ENCODE measurements around the gene PACSIN1.
A peak's percentile ranks its signal among the peaks of the same experiment; 100 is the strongest.

Gene PACSIN1

DNA sequence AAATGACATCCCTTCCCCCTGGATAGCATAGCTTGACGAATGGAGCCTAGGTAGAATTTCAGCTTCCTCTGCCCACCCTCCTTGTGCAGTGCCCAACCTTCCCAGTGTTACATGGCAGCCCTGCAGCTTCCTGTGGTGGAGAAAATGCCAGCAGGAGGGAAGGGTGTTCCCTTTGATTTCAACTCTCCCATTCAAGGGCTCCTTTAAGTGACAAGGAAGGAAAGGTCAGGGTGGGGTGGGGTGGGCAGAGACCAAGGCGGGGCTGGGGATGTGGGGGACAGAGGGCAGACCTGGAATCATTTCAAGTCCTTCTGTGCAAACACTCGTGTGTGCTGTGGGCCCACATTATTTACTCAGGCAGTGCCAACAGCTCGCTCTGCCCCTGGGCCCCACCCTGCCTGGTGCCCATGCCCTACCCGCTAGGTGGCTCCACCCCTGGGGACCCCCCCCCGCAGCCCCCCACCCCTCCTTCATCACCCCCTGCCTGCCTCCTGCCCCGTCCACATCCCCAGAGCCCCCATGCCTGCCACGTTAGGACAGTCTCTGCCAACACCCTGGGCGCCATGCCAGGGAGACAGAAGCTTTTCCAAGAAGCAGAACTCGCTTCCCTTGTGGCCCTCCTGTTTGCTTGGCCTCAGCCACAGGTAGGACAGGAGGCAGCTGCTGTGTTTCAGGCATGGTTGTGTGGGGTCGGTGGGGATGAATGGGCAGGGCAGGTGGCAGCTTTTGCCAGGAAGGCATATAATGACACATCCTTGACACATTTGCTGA is 80.9 kb downstream of the PACSIN1 start:
- no peak for DNase-seq
- H3K9me3 Mint-ChIP-seq, result no peaks in the 10 kb centered on the region
- H3K36me3 Mint-ChIP-seq (ENCODE audit: insufficient read depth), result no peaks in the 10 kb centered on the region
- no peak overlapping the region for H3K4me3 Mint-ChIP-seq
- H3K27ac Mint-ChIP-seq, result no peak overlapping the region
- peaks cover 0 to 16% of the 10 kb centered on the region in 2 donors for H3K27me3 Mint-ChIP-seq
- H3K4me1 Mint-ChIP-seq (ENCODE audit: low read depth in 2 of 2), result peaks cover 5 to 7% of the 10 kb centered on the region in 2 donors
- ATAC-seq (replicated peaks), result no peak

DNA sequence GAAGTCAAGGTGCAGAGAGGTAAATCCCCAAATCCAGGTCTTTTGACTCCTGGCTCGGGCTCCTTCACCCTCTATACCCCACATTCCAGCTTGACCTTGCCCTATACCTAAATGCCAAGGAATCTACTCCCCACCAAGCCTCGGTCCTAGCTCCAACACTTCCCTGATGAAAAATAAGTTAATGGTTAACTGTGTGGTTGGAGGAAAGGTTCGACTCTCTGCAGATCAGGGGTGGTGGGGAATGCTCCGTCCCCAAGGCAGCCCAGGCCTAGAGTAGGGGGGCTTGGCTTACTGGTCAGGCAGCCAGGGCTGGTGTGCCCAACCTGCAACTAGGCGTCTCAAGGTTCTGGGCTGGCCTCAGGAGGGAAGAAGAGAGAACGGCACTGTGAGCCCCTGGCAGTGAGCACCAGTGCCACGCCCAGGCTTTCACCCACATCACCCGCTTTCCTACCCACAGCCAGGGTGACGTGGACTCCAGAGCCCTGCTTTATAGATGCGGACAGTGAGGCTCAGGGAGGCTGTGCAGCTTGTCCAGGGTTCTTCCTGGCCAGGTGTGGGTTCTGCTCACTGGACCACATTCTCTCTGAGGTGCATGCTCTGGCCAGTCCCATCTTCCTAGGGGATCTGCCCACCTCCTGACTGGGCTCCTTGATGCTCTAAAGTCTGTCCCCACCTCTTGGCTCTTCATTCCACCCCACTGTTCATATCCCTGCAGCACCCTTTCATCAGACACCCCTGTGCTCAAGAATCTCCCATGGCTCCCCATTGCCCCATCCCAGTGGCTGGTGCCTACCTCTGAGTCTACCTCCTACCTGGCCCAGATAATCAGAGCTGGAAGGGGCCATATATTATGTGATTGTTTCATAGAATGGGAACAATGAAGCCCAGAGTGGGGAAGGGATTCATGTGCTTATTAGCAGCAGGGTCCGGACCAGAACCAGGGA is 82.1 kb downstream of the PACSIN1 start:
- H3K27ac Mint-ChIP-seq, result peak overlapping the region in 1 of 2 donors; percentile 38
- peaks cover 7% of the 10 kb centered on the region for H3K36me3 Mint-ChIP-seq (ENCODE audit: insufficient read depth)
- H3K4me3 Mint-ChIP-seq, result no peak overlapping the region
- DNase-seq (no peak), ATAC-seq (replicated peaks) (peak; percentile 26)
- peaks cover 5 to 9% of the 10 kb centered on the region in 2 donors for H3K4me1 Mint-ChIP-seq (ENCODE audit: low read depth in 2 of 2)
- peaks cover 0 to 25% of the 10 kb centered on the region in 2 donors for H3K27me3 Mint-ChIP-seq
- no peaks in the 10 kb centered on the region for H3K9me3 Mint-ChIP-seq

DNA sequence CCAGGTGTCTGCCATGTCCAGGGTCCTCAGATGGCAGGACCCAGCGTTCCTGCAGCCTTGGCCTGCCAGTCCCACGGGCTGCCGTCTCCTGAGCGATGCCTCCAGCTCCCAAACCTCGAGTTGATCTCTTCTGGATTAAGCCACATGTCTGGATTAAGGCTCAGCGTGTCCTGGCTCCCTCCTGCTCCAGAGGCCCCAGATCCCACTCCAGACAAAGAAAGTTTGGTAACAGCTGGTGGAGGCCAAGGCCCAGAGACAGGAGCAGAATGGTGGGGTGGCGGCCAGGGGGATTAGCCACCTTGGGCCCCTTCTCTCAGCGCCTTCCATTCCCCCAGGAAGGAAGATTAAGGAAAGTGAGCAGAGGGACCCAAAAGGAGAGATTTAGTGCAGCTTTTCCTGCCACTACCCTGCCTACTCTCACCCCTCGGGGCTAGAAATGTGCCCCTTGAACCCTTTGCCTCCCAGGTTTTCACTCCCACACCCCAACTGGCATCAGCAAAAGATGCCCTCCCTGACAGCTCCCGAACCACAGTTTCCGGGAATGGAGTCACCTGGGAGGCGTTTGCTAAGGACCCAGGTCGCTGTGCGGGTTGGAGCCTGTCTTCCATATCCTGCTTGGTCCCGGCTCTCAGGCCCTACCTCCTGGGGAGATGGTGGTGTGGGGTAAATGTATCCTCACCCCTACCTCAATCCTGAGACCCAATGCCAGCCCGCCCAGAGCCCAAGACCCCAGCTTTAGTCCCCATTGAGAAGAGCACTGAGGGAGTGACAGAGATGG is 83.3 kb downstream of the PACSIN1 start:
- Mint-ChIP-seq H3K36me3 (ENCODE audit: insufficient read depth) (peaks cover 7% of the 10 kb centered on the region), H3K27ac (peak overlapping the region in 1 of 2 donors; percentile 49), H3K4me3 (no peak overlapping the region), H3K27me3 (peaks cover 0 to 25% of the 10 kb centered on the region in 2 donors), H3K9me3 (no peaks in the 10 kb centered on the region), H3K4me1 (ENCODE audit: low read depth in 2 of 2) (peaks cover 8 to 12% of the 10 kb centered on the region in 2 donors)
- DNase-seq, result no peak
- ATAC-seq (replicated peaks), result no peak

GRCh38 chr6:34549804-34550202 is 83.9 kb downstream of the PACSIN1 start:
- Mint-ChIP-seq H3K36me3 (ENCODE audit: insufficient read depth) (peaks cover 7% of the 10 kb centered on the region), H3K9me3 (no peaks in the 10 kb centered on the region), H3K27ac (no peak overlapping the region), H3K4me1 (ENCODE audit: low read depth in 2 of 2) (peaks cover 9 to 12% of the 10 kb centered on the region in 2 donors), H3K4me3 (no peak overlapping the region), H3K27me3 (peaks cover 0 to 25% of the 10 kb centered on the region in 2 donors)
- ATAC-seq (replicated peaks), result no peak
- no peak for DNase-seq

GRCh38 chr6:34551720-34552119 is 85.8 kb downstream of the PACSIN1 start:
- ATAC-seq (replicated peaks) (no peak), DNase-seq (no peak)
- Mint-ChIP-seq H3K4me1 (ENCODE audit: low read depth in 2 of 2) (peaks cover 9 to 12% of the 10 kb centered on the region in 2 donors), H3K27me3 (peaks cover 0 to 27% of the 10 kb centered on the region in 2 donors), H3K9me3 (no peaks in the 10 kb centered on the region), H3K27ac (peak overlapping the region; percentile 38 to 64), H3K4me3 (no peak overlapping the region), H3K36me3 (ENCODE audit: insufficient read depth) (peaks cover 7% of the 10 kb centered on the region)

GRCh38 chr6:34552620-34553019 is 86.7 kb downstream of the PACSIN1 start:
- ATAC-seq (replicated peaks), result no peak
- peaks cover 7% of the 10 kb centered on the region for H3K36me3 Mint-ChIP-seq (ENCODE audit: insufficient read depth)
- H3K27me3 Mint-ChIP-seq, result peaks cover 0 to 35% of the 10 kb centered on the region in 2 donors
- peak overlapping the region in 1 of 2 donors; percentile 38 for H3K27ac Mint-ChIP-seq
- peaks cover 9 to 12% of the 10 kb centered on the region in 2 donors for H3K4me1 Mint-ChIP-seq (ENCODE audit: low read depth in 2 of 2)
- no peaks in the 10 kb centered on the region for H3K9me3 Mint-ChIP-seq
- no peak for DNase-seq
- no peak overlapping the region for H3K4me3 Mint-ChIP-seq

DNA sequence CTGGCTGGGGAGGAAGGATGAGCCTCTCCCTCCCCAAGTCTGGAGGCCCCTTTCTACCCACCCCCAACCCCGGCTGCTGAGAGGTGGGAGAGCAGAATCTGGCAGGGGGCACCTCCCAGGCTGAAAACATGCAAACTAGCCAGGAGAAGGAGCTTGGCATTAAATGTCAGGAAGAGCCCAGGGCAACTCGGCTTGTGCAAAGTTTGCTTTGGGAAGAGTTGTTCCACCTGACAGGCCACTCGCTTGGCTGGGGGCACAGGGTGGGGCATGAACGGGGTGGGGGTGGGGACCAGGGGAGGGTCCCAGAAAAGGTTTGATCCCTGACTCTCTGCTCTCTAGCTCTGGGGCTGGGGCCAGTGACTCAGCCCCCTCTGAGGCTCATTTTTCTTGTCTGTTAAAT is 87.3 kb downstream of the PACSIN1 start:
- no peak overlapping the region for H3K4me3 Mint-ChIP-seq
- H3K36me3 Mint-ChIP-seq (ENCODE audit: insufficient read depth), result peaks cover 7% of the 10 kb centered on the region
- H3K27ac Mint-ChIP-seq, result peak overlapping the region in 1 of 2 donors; percentile 13
- no peaks in the 10 kb centered on the region for H3K9me3 Mint-ChIP-seq
- peaks cover 9 to 10% of the 10 kb centered on the region in 2 donors for H3K4me1 Mint-ChIP-seq (ENCODE audit: low read depth in 2 of 2)
- ATAC-seq (replicated peaks) (no peak), DNase-seq (no peak)
- peaks cover 0 to 35% of the 10 kb centered on the region in 2 donors for H3K27me3 Mint-ChIP-seq

GRCh38 chr6:34553750-34554149 is 87.9 kb downstream of the PACSIN1 start:
- no peak for DNase-seq

GRCh38 chr6:34554291-34555006 is 88.6 kb downstream of the PACSIN1 start:
- peak overlapping the region in 1 of 2 donors; percentile 76 for H3K27ac Mint-ChIP-seq
- no peak for ATAC-seq (replicated peaks)
- H3K27me3 Mint-ChIP-seq, result peaks cover 0 to 35% of the 10 kb centered on the region in 2 donors

More at GRCh38 chr6:34553750-34554149, 87.9 kb downstream of the PACSIN1 start:
- Mint-ChIP-seq H3K4me1 (ENCODE audit: low read depth in 2 of 2) (peaks cover 7 to 9% of the 10 kb centered on the region in 2 donors), H3K27me3 (peaks cover 0 to 35% of the 10 kb centered on the region in 2 donors), H3K9me3 (no peaks in the 10 kb centered on the region), H3K4me3 (no peak overlapping the region), H3K27ac (peak overlapping the region in 1 of 2 donors; percentile 13), H3K36me3 (ENCODE audit: insufficient read depth) (peaks cover 7% of the 10 kb centered on the region)
- no peak for ATAC-seq (replicated peaks)

DNA sequence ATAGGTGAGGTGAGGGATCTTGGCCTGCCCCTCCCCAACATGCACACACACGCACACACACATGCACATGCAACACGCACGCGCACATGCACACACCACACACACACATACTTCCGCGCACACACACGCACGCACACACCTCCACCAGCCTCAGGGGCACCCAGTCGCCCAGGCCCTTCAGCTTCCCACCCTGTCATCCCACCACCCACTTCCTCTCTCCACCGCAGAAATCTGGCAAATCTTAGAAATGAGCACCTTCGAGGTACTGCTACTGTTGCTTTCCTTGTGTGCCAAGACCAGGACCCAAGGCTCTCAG is 89.1 kb downstream of the PACSIN1 start:
- peak overlapping the region in 1 of 2 donors; percentile 76 for H3K27ac Mint-ChIP-seq
- H3K4me1 Mint-ChIP-seq (ENCODE audit: low read depth in 2 of 2), result peaks cover 7 to 9% of the 10 kb centered on the region in 2 donors
- no peak for ATAC-seq (replicated peaks)
- peaks cover 0 to 30% of the 10 kb centered on the region in 2 donors for H3K27me3 Mint-ChIP-seq
- DNase-seq, result no peak
- peaks cover 7% of the 10 kb centered on the region for H3K36me3 Mint-ChIP-seq (ENCODE audit: insufficient read depth)
- H3K4me3 Mint-ChIP-seq, result no peak overlapping the region
- no peaks in the 10 kb centered on the region for H3K9me3 Mint-ChIP-seq

More at GRCh38 chr6:34554291-34555006, 88.6 kb downstream of the PACSIN1 start:
- Mint-ChIP-seq H3K4me1 (ENCODE audit: low read depth in 2 of 2) (peaks cover 7 to 9% of the 10 kb centered on the region in 2 donors), H3K36me3 (ENCODE audit: insufficient read depth) (peaks cover 7% of the 10 kb centered on the region), H3K9me3 (no peaks in the 10 kb centered on the region), H3K4me3 (no peak overlapping the region)
- DNase-seq, result no peak

- Mint-ChIP-seq H3K36me3 (ENCODE audit: insufficient read depth) (peaks cover 7% of the 10 kb centered on the region), H3K4me3 (no peak overlapping the region), H3K27ac (peak overlapping the region in 1 of 2 donors; percentile 76)
Observed at GRCh38 chr6:34555328-34555727, 89.5 kb downstream of the PACSIN1 start.

DNA sequence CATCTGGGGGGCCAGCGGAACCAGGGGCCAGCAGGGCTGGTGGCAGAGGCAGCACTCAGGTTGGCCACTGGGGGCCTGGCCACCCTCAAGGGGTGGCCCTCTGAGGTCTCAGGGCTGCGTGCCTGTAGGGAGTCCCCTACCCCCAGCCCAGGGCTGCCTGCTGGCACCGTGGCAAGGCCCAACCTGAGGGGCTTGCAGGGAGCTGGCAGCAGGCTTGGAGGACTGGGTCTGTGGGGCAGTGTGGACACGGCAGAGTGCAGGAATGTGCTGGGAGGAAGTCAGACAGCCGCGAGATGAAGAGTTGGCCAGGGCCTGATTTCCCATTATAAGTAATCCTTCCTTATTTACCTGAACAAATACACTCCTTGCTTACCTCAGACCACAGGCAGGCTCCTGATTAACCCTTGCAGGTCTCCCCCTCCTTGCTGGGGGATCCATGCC is 90.2 kb downstream of the PACSIN1 start, which contains the start of gene SPDEF:
Gene SPDEF (minus strand): TSS at position 299 of the 441 bp plus-strand sequence. CDS start 11,874 bp downstream, outside the sequence.
- Mint-ChIP-seq H3K4me1 (ENCODE audit: low read depth in 2 of 2) (peaks cover 4 to 6% of the 10 kb centered on the region in 2 donors), H3K27me3 (peaks cover 0 to 22% of the 10 kb centered on the region in 2 donors), H3K9me3 (no peaks in the 10 kb centered on the region), H3K27ac (peak within 1 kb of the TSS in 1 of 2 donors; percentile 76), H3K36me3 (ENCODE audit: insufficient read depth) (peaks cover 7% of the 10 kb centered on the region), H3K4me3 (no peak within 1 kb of the TSS)
- ATAC-seq (replicated peaks), result no peak
- DNase-seq, result no peak

More at GRCh38 chr6:34555328-34555727, 89.5 kb downstream of the PACSIN1 start:
- H3K4me1 Mint-ChIP-seq (ENCODE audit: low read depth in 2 of 2), result peaks cover 6 to 7% of the 10 kb centered on the region in 2 donors
- no peaks in the 10 kb centered on the region for H3K9me3 Mint-ChIP-seq
- ATAC-seq (replicated peaks) (no peak), DNase-seq (no peak)
- peaks cover 0 to 26% of the 10 kb centered on the region in 2 donors for H3K27me3 Mint-ChIP-seq

Data from effector memory CD8-positive, alpha-beta T cell (primary cell).